Measurements from ENCODE around the gene CRTC1.

The CRTC1 gene

DNA sequence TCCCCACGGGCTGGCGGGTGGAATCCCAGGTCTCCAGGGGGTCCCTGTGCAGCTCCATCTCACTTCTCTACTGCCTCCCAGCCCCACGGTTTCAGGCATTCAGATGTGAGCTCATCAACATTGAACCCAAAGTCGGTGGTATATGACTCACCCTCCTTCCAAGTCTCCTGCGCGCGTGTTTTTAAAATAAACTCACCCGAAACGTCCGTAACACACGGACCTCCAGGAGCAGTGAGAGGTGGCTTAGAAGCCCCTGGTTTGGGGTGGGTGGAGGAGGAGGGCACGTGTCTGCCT, 14.0 kb upstream of the CRTC1 start:
- TF ChIP-seq, protein P1, sequence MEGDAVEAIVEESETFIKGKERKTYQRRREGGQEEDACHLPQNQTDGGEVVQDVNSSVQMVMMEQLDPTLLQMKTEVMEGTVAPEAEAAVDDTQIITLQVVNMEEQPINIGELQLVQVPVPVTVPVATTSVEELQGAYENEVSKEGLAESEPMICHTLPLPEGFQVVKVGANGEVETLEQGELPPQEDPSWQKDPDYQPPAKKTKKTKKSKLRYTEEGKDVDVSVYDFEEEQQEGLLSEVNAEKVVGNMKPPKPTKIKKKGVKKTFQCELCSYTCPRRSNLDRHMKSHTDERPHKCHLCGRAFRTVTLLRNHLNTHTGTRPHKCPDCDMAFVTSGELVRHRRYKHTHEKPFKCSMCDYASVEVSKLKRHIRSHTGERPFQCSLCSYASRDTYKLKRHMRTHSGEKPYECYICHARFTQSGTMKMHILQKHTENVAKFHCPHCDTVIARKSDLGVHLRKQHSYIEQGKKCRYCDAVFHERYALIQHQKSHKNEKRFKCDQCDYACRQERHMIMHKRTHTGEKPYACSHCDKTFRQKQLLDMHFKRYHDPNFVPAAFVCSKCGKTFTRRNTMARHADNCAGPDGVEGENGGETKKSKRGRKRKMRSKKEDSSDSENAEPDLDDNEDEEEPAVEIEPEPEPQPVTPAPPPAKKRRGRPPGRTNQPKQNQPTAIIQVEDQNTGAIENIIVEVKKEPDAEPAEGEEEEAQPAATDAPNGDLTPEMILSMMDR (IDR thresholded peaks at IDR 0.05; ENCODE audit: low read depth, low read length), result no peak
- no peak overlapping the region for H3K4me3 ChIP-seq (replicated peaks in 1 of 2; ENCODE audit: low read depth in 2 of 2, low read length in 2 of 2)
- DNase-seq (ENCODE audit: low read depth in 2 of 2), result peak in 1 of 2 donors; percentile 20

DNA sequence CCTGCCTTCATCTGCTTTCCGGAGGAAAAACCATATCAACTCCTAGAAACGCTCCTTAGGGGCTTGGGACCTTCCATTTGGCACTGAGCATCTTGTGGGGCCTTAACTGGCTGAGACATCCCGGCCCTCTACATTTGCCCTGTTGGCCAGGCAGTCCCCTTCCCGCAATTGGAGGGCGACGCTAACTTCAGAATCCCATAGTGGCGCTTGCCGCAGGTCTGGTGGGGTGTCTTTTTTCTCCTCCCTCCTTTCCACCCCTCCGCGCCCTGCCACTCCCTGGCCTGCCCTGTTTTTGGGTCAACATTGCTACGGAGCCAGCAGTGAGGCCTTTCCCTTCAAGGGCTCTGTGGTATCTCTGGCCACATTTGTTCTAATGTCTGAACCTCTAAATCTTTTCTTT, 13.6 kb upstream of the CRTC1 start:
- no peak overlapping the region for H3K4me3 ChIP-seq (replicated peaks in 1 of 2; ENCODE audit: low read depth in 2 of 2, low read length in 2 of 2)
- DNase-seq (ENCODE audit: low read depth in 2 of 2), result no peak
- TF ChIP-seq, protein P1 (IDR thresholded peaks at IDR 0.05; ENCODE audit: low read depth, low read length), result no peak

DNA sequence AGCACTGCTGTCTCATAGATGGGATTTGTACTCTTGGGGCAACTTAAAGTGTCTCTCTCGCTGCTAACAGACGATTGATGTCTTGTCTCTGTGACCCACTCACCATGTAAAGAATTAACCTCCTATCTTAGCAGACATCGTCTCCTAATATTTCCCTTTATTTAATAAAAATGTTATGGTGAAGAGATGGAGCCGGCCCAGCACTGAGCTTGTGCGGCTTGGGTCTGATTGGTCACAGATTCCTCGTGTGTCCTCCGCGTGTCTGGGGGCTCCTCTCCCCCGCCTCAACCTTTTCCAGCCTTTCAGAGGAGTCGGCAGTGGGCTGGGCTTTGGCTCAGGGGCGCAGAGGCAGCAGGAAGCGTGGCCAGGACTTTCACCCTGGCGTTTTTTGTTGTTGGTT, 13.2 kb upstream of the CRTC1 start:
- no peak overlapping the region for H3K4me3 ChIP-seq (replicated peaks in 1 of 2; ENCODE audit: low read depth in 2 of 2, low read length in 2 of 2)
- TF ChIP-seq, protein P1 (IDR thresholded peaks at IDR 0.05; ENCODE audit: low read depth, low read length), result no peak
- DNase-seq (ENCODE audit: low read depth in 2 of 2), result no peak

DNA sequence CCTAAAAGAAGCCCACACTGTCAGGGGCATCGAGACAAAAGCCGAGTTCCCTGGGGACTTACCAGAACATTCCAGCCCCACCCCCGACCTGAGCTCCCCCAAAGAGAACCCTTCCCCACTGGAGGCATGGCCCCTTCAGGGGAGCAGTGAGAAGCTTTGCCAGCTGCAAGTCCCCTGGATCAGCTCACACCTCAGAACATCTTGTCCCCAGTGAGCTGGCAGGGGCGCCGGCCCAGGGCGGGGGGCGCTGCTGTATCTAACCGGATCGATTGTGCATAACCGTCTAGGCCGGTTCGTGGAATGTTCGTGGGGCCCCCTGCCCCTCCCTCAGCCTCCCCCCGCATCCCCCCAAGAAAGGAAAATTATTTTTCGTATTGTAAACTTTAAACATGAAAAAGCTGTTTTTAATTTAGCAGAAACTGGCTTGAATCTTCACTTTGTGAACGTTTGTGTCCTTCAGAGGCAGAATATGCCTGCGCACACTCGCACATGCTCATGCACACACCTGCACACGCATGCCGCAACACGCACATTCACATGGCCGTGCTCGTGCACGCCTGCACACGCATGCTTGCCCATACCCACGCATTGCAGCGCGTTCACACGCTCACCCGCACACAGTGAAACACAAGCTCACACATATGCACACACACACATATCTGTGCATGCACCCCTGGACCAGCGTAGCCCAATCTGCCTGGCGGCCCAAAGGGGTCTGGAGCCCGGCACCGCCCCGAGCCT, 12.0 kb upstream of the CRTC1 start:
- DNase-seq (ENCODE audit: low read depth in 2 of 2), result no peak
- H3K4me3 ChIP-seq (replicated peaks in 1 of 2; ENCODE audit: low read depth in 2 of 2, low read length in 2 of 2), result no peak overlapping the region
- TF ChIP-seq, protein P1 (IDR thresholded peaks at IDR 0.05; ENCODE audit: low read depth, low read length), result no peak

DNA sequence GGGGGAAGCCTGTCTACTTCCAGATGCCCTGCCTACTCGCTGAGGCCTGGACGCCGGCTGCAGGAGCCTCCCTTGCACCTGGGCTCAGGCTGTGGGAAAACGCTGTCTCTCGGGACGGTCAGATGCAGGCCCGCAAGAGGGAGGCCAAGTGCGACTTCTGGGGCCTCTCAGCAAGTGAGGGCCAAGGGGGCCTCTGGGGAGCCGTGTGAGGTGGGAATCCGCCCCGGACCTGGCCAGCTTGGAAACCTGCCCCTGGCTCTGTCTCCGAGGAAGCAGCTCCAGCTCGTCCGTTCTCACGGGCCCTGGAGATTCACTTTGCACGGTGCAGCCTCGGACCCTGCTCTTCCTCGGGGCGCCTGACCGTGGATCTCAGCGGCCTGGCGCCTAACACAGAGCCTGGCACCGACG, 11.4 kb upstream of the CRTC1 start:
- no peak overlapping the region for H3K4me3 ChIP-seq (replicated peaks in 1 of 2; ENCODE audit: low read depth in 2 of 2, low read length in 2 of 2)
- TF ChIP-seq, protein P1 (IDR thresholded peaks at IDR 0.05; ENCODE audit: low read depth, low read length), result no peak
- no peak for DNase-seq (ENCODE audit: low read depth in 2 of 2)

DNA sequence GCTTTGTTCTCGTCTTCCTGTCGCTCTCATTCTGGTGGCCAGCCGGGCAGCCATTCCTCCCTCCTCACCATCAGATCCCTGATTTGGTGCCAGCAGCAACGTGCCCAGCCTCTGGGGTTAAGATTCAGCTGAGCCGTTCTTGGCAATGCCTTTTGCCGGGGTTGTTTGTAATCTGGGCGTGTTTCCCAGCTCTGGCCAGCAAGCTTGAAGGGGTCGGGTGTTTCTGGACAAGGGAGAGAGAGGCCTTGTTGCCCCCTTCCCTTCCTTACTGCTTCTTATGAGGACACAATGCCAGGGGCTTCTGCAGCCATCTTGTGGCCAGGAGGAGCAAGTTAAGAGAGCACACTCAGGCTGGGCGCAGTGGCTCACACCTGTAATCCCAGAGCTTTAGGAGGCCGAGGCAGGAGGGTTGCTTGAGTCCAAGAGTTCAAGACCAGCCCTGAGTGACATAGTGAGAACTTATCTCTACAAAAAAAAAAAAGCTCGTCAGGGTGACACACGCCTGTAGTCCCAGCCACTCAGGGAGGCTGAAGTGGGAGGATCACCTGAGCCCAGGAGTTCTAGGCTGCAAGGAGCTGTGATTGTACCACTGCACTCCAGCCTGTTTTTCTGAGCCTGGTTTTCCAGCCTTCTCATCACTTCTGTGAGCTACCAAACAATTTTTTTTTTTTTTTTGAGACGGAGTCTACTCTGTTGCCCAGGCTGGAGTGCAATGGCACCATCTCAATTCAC, 10.7 kb upstream of the CRTC1 start:
- no peak overlapping the region for H3K4me3 ChIP-seq (replicated peaks in 1 of 2; ENCODE audit: low read depth in 2 of 2, low read length in 2 of 2)
- DNase-seq (ENCODE audit: low read depth in 2 of 2), result peak; percentile 47 to 76
- TF ChIP-seq, protein P1 (IDR thresholded peaks at IDR 0.05; ENCODE audit: low read depth, low read length), result peak; percentile 37

All from cardiac fibroblast (primary cell).